H54 (cell line): ENCODE measurements around the gene TSPYL6.
"Not testable (repeated sequence)": the region's sequence is repeated elsewhere in the genome, so short reads cannot be mapped to it uniquely, and the experiment has no call there.

Source experiments
- DNase-seq: peaks from one replicate; pipeline ENCODE4 v3.0.0; 2011; ENCODE audit warnings: low spot score, mixed read lengths; ENCODE audit not compliant: insufficient read length
- FAIRE-seq: peaks from 3 replicates; lab custom pipeline; 2011; peaks lifted over from hg19 to GRCh38; lab: Jason Lieb, UNC
- POLR2A ChIP-seq: IDR thresholded peaks from 2 replicates; pipeline ENCODE4 v1.6.1; 2011; ENCODE audit warnings: low read depth, mild to moderate bottlenecking, low read length

Gene TSPYL6

DNA sequence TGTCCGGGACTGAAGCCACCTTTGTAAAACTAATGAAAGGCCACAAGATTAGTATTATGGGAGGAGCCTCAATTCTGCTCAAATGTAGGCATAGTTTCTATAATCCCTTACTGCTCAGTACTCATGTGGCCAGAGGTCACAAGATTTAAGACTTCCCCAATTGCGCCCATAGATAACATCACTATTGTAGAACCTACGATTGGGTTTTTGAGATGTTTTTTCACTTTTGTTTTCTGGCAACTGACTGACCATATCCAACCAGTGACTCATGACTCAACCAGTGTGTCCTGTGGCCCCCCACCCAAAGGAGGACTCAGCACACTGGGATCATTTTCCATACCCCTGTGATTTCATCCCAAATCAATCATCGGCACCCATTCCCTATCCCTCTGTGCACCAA lies 15.2 kb upstream of the TSPYL6 start:
- TF ChIP-seq POLR2A: no peak
- FAIRE-seq (no peak), DNase-seq (no peak)

DNA sequence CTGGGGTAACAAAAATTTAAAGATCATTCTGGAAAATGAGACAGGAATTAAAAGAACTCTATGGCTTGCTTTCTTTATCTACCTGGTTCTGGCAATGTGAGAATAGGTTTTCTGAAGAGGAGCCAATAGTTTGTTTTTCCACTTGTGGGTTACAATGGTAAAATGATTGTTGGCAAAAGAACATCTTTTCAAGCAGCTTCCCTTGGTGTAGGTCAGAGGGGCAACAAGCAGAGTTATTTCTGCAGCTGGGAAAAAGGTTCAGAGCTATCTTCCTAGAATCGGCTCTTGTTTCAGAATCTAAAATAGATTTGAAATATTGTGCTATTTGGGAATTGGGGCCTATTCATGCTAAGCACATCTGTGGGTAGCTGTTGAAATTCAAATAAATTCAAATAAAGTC lies 11.5 kb upstream of the TSPYL6 start:
- FAIRE-seq (no peak), DNase-seq (no peak)
- TF ChIP-seq POLR2A: no peak

GRCh38 chr2:54265081-54265480 lies 9.1 kb upstream of the TSPYL6 start:
- not testable (repeated sequence) for FAIRE-seq

DNA sequence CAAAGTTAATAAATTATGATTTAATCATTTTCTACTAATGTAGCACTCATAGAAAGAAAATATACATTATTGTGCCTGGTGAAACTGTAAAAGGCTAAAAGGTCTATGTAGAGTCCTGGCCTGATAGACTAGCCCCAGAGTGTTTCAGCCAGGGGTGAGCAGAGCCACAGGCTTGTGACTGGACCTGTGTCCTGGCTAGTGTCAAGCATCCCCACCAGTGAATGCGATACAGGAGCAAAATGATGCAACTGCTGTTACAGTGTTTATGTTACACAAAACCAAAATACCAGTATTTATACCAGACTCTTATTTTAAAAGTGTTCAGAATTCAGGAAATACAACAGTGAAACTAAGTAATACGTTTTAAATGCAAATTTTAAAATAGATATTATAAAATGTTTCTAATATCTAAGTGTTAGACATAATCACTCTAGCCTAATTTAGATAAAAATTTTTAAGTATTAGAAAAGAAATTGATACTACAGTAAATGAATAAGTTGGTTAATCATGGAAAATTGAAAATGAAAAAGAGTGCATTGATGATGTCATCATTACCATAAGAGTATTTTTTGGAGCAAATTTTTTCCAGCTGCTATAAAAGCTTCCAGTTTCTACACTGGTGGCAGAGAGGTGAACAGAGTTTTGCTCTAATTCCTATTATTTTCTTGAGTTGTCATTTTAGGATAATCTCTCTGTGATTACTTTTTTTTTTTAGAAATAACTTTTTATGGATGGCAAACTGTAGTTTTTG lies 6.2 kb upstream of the TSPYL6 start:
- no peak for TF ChIP-seq POLR2A
- FAIRE-seq: no peak
- DNase-seq: no peak

More at GRCh38 chr2:54265081-54265480, 9.1 kb upstream of the TSPYL6 start:
- DNase-seq: not testable (repeated sequence)

DNA sequence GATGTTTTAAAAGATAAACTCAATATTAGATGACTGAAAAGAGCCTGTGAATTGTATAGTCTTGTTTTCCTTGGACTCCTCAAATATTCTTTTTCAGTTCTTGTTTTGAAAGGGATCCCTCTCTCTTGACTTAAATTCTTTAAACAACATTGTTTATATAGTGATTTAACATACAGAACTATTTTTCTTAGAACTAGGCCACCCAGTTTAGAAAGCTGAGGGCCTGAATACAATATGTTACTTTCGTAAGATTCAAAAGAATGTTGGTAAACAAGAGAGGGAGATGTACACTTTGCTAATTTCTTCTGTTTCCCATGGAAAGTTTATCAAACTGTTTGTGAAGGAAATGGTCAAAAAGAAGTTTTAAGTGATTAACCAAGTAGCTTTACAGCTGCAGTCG lies 5.5 kb upstream of the TSPYL6 start:
- no peak for FAIRE-seq
- no peak for TF ChIP-seq POLR2A
- DNase-seq: no peak

GRCh38 chr2:54260241-54260595 lies 4.2 kb upstream of the TSPYL6 start:
- FAIRE-seq (no peak), DNase-seq (no peak)
- no peak for TF ChIP-seq POLR2A

- DNase-seq (no peak), FAIRE-seq (no peak)
Observed at GRCh38 chr2:54259413-54260240, 3.6 kb upstream of the TSPYL6 start.

GRCh38 chr2:54258166-54258565 lies 2.1 kb upstream of the TSPYL6 start:
- no peak for DNase-seq

More at GRCh38 chr2:54259413-54260240, 3.6 kb upstream of the TSPYL6 start:
- TF ChIP-seq POLR2A: no peak

GRCh38 chr2:54255230-54256090 lies 569 bp downstream of the TSPYL6 start:
- TF ChIP-seq POLR2A: no peak
- DNase-seq (no peak), FAIRE-seq (no peak)

More at GRCh38 chr2:54258166-54258565, 2.1 kb upstream of the TSPYL6 start:
- FAIRE-seq: no peak
- TF ChIP-seq POLR2A: no peak

GRCh38 chr2:54254180-54254579 lies 1.8 kb downstream of the TSPYL6 start:
- FAIRE-seq (no peak), DNase-seq (no peak)
- no peak for TF ChIP-seq POLR2A

GRCh38 chr2:54249629-54250028 lies 6.4 kb downstream of the TSPYL6 start:
- no peak for TF ChIP-seq POLR2A
- DNase-seq (no peak), FAIRE-seq (no peak)

DNA sequence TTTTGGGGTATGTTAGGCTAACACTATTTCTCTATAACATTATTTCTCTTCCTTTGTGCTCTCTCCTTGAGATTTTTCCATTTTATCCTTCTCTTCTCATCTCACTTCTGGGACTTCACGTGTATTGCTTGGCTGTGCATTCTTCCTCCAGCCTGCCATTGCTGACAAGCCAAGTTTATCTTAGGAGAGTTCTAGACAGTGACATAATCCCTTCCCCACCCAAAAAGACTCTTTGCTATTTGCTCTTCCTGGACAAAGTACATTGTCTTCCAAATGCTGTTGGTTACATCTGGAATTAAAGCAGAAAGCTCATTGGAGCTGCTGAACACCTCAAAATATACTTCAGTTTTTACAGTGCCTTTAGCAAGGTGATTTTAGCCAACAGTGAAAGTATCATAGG lies 8.9 kb downstream of the TSPYL6 start:
- DNase-seq (no peak), FAIRE-seq (no peak)
- TF ChIP-seq POLR2A: no peak

- peak; percentile 19 for DNase-seq
- TF ChIP-seq POLR2A: no peak
- peak; percentile 96 for FAIRE-seq
Observed at GRCh38 chr2:54240515-54241469, 15.2 kb downstream of the TSPYL6 start.
